ENCODE data around the gene HTR4.

The HTR4 gene

DNA sequence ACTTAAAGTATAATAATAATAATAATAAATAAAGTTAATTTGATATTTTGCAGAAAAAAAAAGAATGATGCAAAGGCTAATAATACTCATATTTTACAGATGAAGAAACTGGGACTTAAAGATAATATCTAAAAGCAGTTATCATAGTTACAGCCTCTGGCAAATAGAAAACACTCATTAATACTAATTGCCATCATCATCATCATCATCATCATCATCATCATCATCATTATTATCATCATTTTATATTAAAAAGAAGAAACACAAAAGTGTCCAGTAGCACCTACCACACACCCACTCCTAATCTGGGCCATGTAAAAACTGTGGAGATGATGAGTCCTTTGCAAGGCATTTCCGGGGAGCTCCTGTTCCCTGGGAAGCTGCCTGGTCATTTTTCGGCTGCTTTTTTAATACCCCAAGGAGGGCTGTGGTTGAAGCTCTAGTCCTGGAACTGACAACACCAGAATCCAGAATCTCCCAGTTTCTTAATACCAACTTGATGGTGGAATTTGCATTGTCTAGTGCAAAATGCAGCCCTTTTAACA is 70.8 kb downstream of the HTR4 start:
- H3K36me3 ChIP-seq (ENCODE audit: insufficient read depth, low read length) = no peaks in the 10 kb centered on the region
- H3K4me2 ChIP-seq (ENCODE audit: insufficient read depth, low read length) = no peak overlapping the region
- no peaks in the 10 kb centered on the region for H3K9me3 ChIP-seq (ENCODE audit: insufficient read depth, low read length, severe bottlenecking)
- no peaks in the 10 kb centered on the region for H3K79me2 ChIP-seq (ENCODE audit: insufficient read depth, low read length)
- no peaks in the 10 kb centered on the region for H3K4me1 ChIP-seq (ENCODE audit: insufficient read depth, low read length)
- TF ChIP-seq, protein P1, sequence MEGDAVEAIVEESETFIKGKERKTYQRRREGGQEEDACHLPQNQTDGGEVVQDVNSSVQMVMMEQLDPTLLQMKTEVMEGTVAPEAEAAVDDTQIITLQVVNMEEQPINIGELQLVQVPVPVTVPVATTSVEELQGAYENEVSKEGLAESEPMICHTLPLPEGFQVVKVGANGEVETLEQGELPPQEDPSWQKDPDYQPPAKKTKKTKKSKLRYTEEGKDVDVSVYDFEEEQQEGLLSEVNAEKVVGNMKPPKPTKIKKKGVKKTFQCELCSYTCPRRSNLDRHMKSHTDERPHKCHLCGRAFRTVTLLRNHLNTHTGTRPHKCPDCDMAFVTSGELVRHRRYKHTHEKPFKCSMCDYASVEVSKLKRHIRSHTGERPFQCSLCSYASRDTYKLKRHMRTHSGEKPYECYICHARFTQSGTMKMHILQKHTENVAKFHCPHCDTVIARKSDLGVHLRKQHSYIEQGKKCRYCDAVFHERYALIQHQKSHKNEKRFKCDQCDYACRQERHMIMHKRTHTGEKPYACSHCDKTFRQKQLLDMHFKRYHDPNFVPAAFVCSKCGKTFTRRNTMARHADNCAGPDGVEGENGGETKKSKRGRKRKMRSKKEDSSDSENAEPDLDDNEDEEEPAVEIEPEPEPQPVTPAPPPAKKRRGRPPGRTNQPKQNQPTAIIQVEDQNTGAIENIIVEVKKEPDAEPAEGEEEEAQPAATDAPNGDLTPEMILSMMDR (IDR thresholded peaks at IDR 0.05; ENCODE audit: borderline replicate concordance, extremely low read depth, low read length, poor library complexity, severe bottlenecking) = no peak
- no peak for TF ChIP-seq EZH2 (IDR thresholded peaks at IDR 0.05; ENCODE audit: borderline replicate concordance, low read depth, low read length, severe bottlenecking)
- H2AFZ ChIP-seq (ENCODE audit: low read depth, low read length) = no peak overlapping the region
- no peaks in the 10 kb centered on the region for H4K20me1 ChIP-seq (ENCODE audit: insufficient read depth, low read length)
- H3K27me3 ChIP-seq (ENCODE audit: insufficient read depth, low read length, poor library complexity) = no peaks in the 10 kb centered on the region
- no peak overlapping the region for H3K4me3 ChIP-seq (ENCODE audit: low read depth in 1 of 2, low read length in 2 of 2)
- ATAC-seq (ENCODE audit: insufficient read depth, low read depth) (no peak), DNase-seq (no peak)
- no peak overlapping the region for H3K9ac ChIP-seq (ENCODE audit: low read depth, low read length)
- H3K27ac ChIP-seq (ENCODE audit: low read length) = no peak overlapping the region

DNA sequence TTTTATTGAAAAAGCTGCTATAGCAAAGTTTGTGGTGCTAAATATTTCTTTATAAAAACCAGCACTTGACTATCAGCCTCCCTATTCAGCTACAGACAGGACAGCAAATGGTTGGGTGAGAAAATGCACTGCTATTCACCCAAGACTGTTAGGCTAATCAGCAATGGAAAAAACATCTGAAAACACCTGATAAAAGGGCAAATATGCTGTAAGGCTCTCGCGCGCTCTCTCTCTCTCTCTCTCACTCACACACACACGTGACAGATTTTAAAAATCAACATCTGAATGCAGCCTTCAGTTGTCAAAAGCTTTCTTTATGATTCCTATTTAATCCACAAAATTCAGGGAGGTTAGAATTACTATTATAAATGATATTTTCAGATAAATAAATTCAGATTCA is 80.2 kb downstream of the HTR4 start:
- no peaks in the 10 kb centered on the region for H3K4me1 ChIP-seq (ENCODE audit: insufficient read depth, low read length)

DNA sequence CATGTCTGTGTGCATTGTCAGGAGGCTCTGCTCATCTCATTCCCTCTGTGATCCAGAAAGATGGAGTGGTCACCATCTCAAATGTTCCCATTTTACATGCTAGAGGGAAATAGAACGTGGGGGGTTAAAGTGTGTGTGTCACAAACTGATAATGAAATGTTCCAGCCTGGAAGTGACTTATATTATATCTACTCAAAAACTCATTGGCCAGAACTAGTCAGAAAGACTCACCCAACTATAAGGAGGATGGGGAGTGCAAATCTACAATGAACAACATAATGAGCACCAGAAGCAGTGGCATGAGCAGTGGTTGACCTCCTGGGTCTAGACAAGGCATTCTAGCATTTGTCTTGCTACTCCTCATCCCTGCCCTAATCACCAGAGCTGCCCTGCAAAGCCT is 81.0 kb downstream of the HTR4 start:
- no peaks in the 10 kb centered on the region for H3K27me3 ChIP-seq (ENCODE audit: insufficient read depth, low read length, poor library complexity)
- H3K4me3 ChIP-seq (ENCODE audit: low read depth in 1 of 2, low read length in 2 of 2) = no peak overlapping the region
- no peak overlapping the region for H3K9ac ChIP-seq (ENCODE audit: low read depth, low read length)
- no peaks in the 10 kb centered on the region for H3K79me2 ChIP-seq (ENCODE audit: insufficient read depth, low read length)
- DNase-seq (no peak), ATAC-seq (ENCODE audit: insufficient read depth, low read depth) (no peak)
- no peak overlapping the region for H3K4me2 ChIP-seq (ENCODE audit: insufficient read depth, low read length)
- no peaks in the 10 kb centered on the region for H3K9me3 ChIP-seq (ENCODE audit: insufficient read depth, low read length, severe bottlenecking)
- no peaks in the 10 kb centered on the region for H3K36me3 ChIP-seq (ENCODE audit: insufficient read depth, low read length)
- TF ChIP-seq, protein P1 (IDR thresholded peaks at IDR 0.05; ENCODE audit: borderline replicate concordance, extremely low read depth, low read length, poor library complexity, severe bottlenecking) = no peak
- TF ChIP-seq EZH2 (IDR thresholded peaks at IDR 0.05; ENCODE audit: borderline replicate concordance, low read depth, low read length, severe bottlenecking) = no peak
- no peak overlapping the region for H3K27ac ChIP-seq (ENCODE audit: low read length)
- H4K20me1 ChIP-seq (ENCODE audit: insufficient read depth, low read length) = no peaks in the 10 kb centered on the region
- H2AFZ ChIP-seq (ENCODE audit: low read depth, low read length) = no peak overlapping the region
- no peaks in the 10 kb centered on the region for H3K4me1 ChIP-seq (ENCODE audit: insufficient read depth, low read length)

More for the DNA sequence above, 80.2 kb downstream of the HTR4 start:
- ATAC-seq (ENCODE audit: insufficient read depth, low read depth) (no peak), DNase-seq (no peak)
- no peaks in the 10 kb centered on the region for H3K79me2 ChIP-seq (ENCODE audit: insufficient read depth, low read length)
- no peaks in the 10 kb centered on the region for H3K36me3 ChIP-seq (ENCODE audit: insufficient read depth, low read length)
- H3K27me3 ChIP-seq (ENCODE audit: insufficient read depth, low read length, poor library complexity) = no peaks in the 10 kb centered on the region
- TF ChIP-seq, protein P1 (IDR thresholded peaks at IDR 0.05; ENCODE audit: borderline replicate concordance, extremely low read depth, low read length, poor library complexity, severe bottlenecking) = no peak
- TF ChIP-seq EZH2 (IDR thresholded peaks at IDR 0.05; ENCODE audit: borderline replicate concordance, low read depth, low read length, severe bottlenecking) = no peak
- H3K4me2 ChIP-seq (ENCODE audit: insufficient read depth, low read length) = no peak overlapping the region
- no peak overlapping the region for H3K27ac ChIP-seq (ENCODE audit: low read length)
- no peak overlapping the region for H3K4me3 ChIP-seq (ENCODE audit: low read depth in 1 of 2, low read length in 2 of 2)
- no peaks in the 10 kb centered on the region for H4K20me1 ChIP-seq (ENCODE audit: insufficient read depth, low read length)
- no peaks in the 10 kb centered on the region for H3K9me3 ChIP-seq (ENCODE audit: insufficient read depth, low read length, severe bottlenecking)
- no peak overlapping the region for H2AFZ ChIP-seq (ENCODE audit: low read depth, low read length)
- H3K9ac ChIP-seq (ENCODE audit: low read depth, low read length) = no peak overlapping the region

DNA sequence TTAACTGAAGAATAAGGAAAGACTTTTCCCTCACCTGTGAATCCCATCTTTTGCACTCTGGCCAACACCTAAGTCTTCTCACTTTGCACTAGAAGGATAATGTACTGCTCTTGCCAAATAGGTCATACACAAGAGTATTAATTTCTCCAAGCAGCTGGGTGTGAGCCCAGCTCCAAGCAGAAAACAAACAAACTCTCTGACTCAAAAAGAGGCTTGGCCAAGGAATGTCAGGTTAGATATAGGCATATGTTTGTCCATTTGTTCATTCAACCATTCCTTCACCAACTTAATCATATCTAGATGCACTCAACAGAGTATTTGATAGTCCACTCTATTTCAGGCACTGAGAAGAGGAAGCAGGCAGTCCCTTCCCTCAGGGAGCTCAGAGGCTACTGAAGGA is 84.4 kb downstream of the HTR4 start:
- H3K27me3 ChIP-seq (ENCODE audit: insufficient read depth, low read length, poor library complexity) = no peaks in the 10 kb centered on the region
- H4K20me1 ChIP-seq (ENCODE audit: insufficient read depth, low read length) = no peaks in the 10 kb centered on the region
- no peak overlapping the region for H3K27ac ChIP-seq (ENCODE audit: low read length)
- H3K4me1 ChIP-seq (ENCODE audit: insufficient read depth, low read length) = no peaks in the 10 kb centered on the region
- no peak for ATAC-seq (ENCODE audit: insufficient read depth, low read depth)
- H2AFZ ChIP-seq (ENCODE audit: low read depth, low read length) = no peak overlapping the region
- TF ChIP-seq, protein P1 (IDR thresholded peaks at IDR 0.05; ENCODE audit: borderline replicate concordance, extremely low read depth, low read length, poor library complexity, severe bottlenecking) = no peak
- TF ChIP-seq EZH2 (IDR thresholded peaks at IDR 0.05; ENCODE audit: borderline replicate concordance, low read depth, low read length, severe bottlenecking) = no peak
- no peaks in the 10 kb centered on the region for H3K36me3 ChIP-seq (ENCODE audit: insufficient read depth, low read length)
- no peak overlapping the region for H3K4me3 ChIP-seq (ENCODE audit: low read depth in 1 of 2, low read length in 2 of 2)
- H3K79me2 ChIP-seq (ENCODE audit: insufficient read depth, low read length) = no peaks in the 10 kb centered on the region
- no peak for DNase-seq
- no peaks in the 10 kb centered on the region for H3K9me3 ChIP-seq (ENCODE audit: insufficient read depth, low read length, severe bottlenecking)
- no peak overlapping the region for H3K4me2 ChIP-seq (ENCODE audit: insufficient read depth, low read length)
- H3K9ac ChIP-seq (ENCODE audit: low read depth, low read length) = no peak overlapping the region
